Umbilical cord (tissue), 2 donors: ENCODE results near the gene RAB3B. TPM values are rescaled to one million over a fixed set of nuclear protein-coding genes. Genes with fewer than 3 reads are reported as not detected.
A peak's percentile ranks its signal among the peaks of the same experiment; 100 is the strongest.

Experiments
- DNase-seq: peaks from one replicate; pipeline ENCODE4 v3.0.0-alpha.2; 2015; ENCODE audit warnings: low spot score
- total RNA-seq: library from RNA; depleted of rRNA; stranded (reverse); fragments of >200 nt; gene quantifications from one replicate; pipeline ENCODE4 v1.2.3, GENCODE V29; 2014; ENCODE audit warnings: low replicate concordance; ENCODE audit not compliant: insufficient read depth

RAB3B gene
- total RNA-seq, 1 donor from 2014 or later: 2.4 TPM

- no peak for DNase-seq
These were observed 32.9 kb downstream of the RAB3B start for GRCh38 chr1:51957618-51958017.

GRCh38 chr1:51956528-51957509 is 33.7 kb downstream of the RAB3B start:
- DNase-seq: no peak

- no peak for DNase-seq
These were observed 34.5 kb downstream of the RAB3B start for GRCh38 chr1:51955797-51956527.

- DNase-seq: no peak
These were observed 35.7 kb downstream of the RAB3B start for GRCh38 chr1:51954783-51955182.

- no peak for DNase-seq
These were observed 37.4 kb downstream of the RAB3B start for GRCh38 chr1:51953079-51953478.

- no peak for DNase-seq
These were observed 37.9 kb downstream of the RAB3B start for GRCh38 chr1:51952638-51953037.

- no peak for DNase-seq
These were observed 39.8 kb downstream of the RAB3B start for GRCh38 chr1:51950701-51951100.

GRCh38 chr1:51949014-51949702 is 41.3 kb downstream of the RAB3B start:
- DNase-seq: no peak

- no peak for DNase-seq
These were observed 42.0 kb downstream of the RAB3B start for GRCh38 chr1:51948491-51948915.

- no peak for DNase-seq
These were observed 44.2 kb downstream of the RAB3B start for GRCh38 chr1:51946300-51946699.

GRCh38 chr1:51945591-51945990 is 44.9 kb downstream of the RAB3B start:
- no peak for DNase-seq

- no peak for DNase-seq
These were observed 48.2 kb downstream of the RAB3B start for GRCh38 chr1:51942281-51942680.

GRCh38 chr1:51941528-51941927 is 49.0 kb downstream of the RAB3B start:
- no peak for DNase-seq

GRCh38 chr1:51937112-51937511 is 53.4 kb downstream of the RAB3B start:
- no peak for DNase-seq

GRCh38 chr1:51936531-51936930 is 54.0 kb downstream of the RAB3B start:
- DNase-seq: no peak

GRCh38 chr1:51933344-51933743 is 57.2 kb downstream of the RAB3B start:
- DNase-seq: no peak

- DNase-seq: no peak
These were observed 60.2 kb downstream of the RAB3B start for GRCh38 chr1:51930329-51930728.

- DNase-seq: no peak
These were observed 61.6 kb downstream of the RAB3B start for GRCh38 chr1:51928896-51929295.

GRCh38 chr1:51927029-51927428 is 63.5 kb downstream of the RAB3B start:
- peak; percentile 55 for DNase-seq

GRCh38 chr1:51926171-51926812 is 64.2 kb downstream of the RAB3B start:
- no peak for DNase-seq

- DNase-seq: no peak
These were observed 66.0 kb downstream of the RAB3B start for GRCh38 chr1:51924455-51924854.

GRCh38 chr1:51922040-51922439 is 68.5 kb downstream of the RAB3B start:
- DNase-seq: no peak
